H9 (cell line): ENCODE data around the gene DUSP10. TPM values are rescaled to one million over a fixed set of nuclear protein-coding genes. Genes with fewer than 3 reads are reported as not detected.

Source experiments
- DNase-seq: peaks from one replicate; pipeline ENCODE4 v3.0.0-alpha.2; 2017
- H2AFZ ChIP-seq: one replicate; pipeline ENCODE4 v1.6.1; 2013; ENCODE audit warnings: mild to moderate bottlenecking, low read length, control low read depth, moderate library complexity
- H2AK5ac ChIP-seq: 2 replicates; pipeline ENCODE4 v1.6.1; 2013; ENCODE audit warnings: low read length, control low read depth, mixed read lengths; ENCODE audit not compliant: insufficient read length
- H2BK120ac ChIP-seq: one replicate; pipeline ENCODE4 v1.6.1; 2013; ENCODE audit warnings: low read depth, mild to moderate bottlenecking, low read length, control low read depth, inconsistent platforms; ENCODE audit not compliant: poor library complexity, severe bottlenecking
- H2BK12ac ChIP-seq: 2 replicates; pipeline ENCODE4 v1.6.1; 2013; ENCODE audit warnings: low read length, control low read depth, mixed read lengths, low read depth; ENCODE audit not compliant: insufficient read length
- H2BK15ac ChIP-seq: 2 replicates; pipeline ENCODE4 v1.6.1; 2013; ENCODE audit warnings: low read depth, low read length, control low read depth
- H2BK20ac ChIP-seq: one replicate; pipeline ENCODE4 v1.6.1; 2013; ENCODE audit warnings: low read depth, mild to moderate bottlenecking, low read length, control low read depth, inconsistent platforms; ENCODE audit not compliant: poor library complexity, severe bottlenecking
- H2BK5ac ChIP-seq: 2 replicates; pipeline ENCODE4 v1.6.1; 2013; ENCODE audit warnings: low read length, control low read depth, mixed read lengths; ENCODE audit not compliant: insufficient read length
- H3K14ac ChIP-seq: 2 replicates; pipeline ENCODE4 v1.6.1; 2013; ENCODE audit warnings: low read length, control low read depth; ENCODE audit not compliant: insufficient read depth
- H3K18ac ChIP-seq: 2 replicates; pipeline ENCODE4 v1.6.1; 2013; ENCODE audit warnings: low read depth, mild to moderate bottlenecking, mixed read lengths, low read length, control low read depth; ENCODE audit not compliant: insufficient read length
- H3K23ac ChIP-seq: 2 replicates; pipeline ENCODE4 v1.6.1; 2013; ENCODE audit warnings: low read length, control low read depth, mixed read lengths, low read depth; ENCODE audit not compliant: insufficient read length
- H3K23me2 ChIP-seq: 2 replicates; pipeline ENCODE4 v1.6.1; 2013; ENCODE audit warnings: low read depth, mild to moderate bottlenecking, mixed read lengths, low read length, control low read depth; ENCODE audit not compliant: insufficient read length, poor library complexity, severe bottlenecking
- H3K27ac ChIP-seq: 2 replicates; pipeline ENCODE4 v1.5.1; 2013; ENCODE audit warnings: low read length, control low read depth, mixed read lengths, low read depth; ENCODE audit not compliant: insufficient read length
- H3K27me3 ChIP-seq: 2 replicates; pipeline ENCODE4 v1.6.1; 2013; ENCODE audit warnings: low read length, control low read depth, inconsistent platforms; ENCODE audit not compliant: insufficient read depth
- H3K4ac ChIP-seq: 2 replicates; pipeline ENCODE4 v1.6.1; 2013; ENCODE audit warnings: low read depth, mild to moderate bottlenecking, control low read depth, inconsistent platforms, low read length, moderate library complexity
- H3K4me1 ChIP-seq: 2 replicates; pipeline ENCODE4 v1.6.1; 2013; ENCODE audit warnings: low read length, control low read depth, inconsistent platforms; ENCODE audit not compliant: insufficient read depth
- H3K4me2 ChIP-seq: 2 replicates; pipeline ENCODE4 v1.6.1; 2013; ENCODE audit warnings: low read length, control low read depth, mixed read lengths; ENCODE audit not compliant: insufficient read length, insufficient read depth
- H3K56ac ChIP-seq: 2 replicates; pipeline ENCODE4 v1.6.1; 2013; ENCODE audit warnings: low read depth, mild to moderate bottlenecking, mixed read lengths, low read length, control low read depth; ENCODE audit not compliant: insufficient read length
- H3K79me1 ChIP-seq: 2 replicates; pipeline ENCODE4 v1.6.1; 2013; ENCODE audit warnings: low read depth, mild to moderate bottlenecking, moderate library complexity, low read length, control low read depth, inconsistent platforms; ENCODE audit not compliant: insufficient read depth, poor library complexity, severe bottlenecking
- H3K79me2 ChIP-seq: 2 replicates; pipeline ENCODE4 v1.6.1; 2013; ENCODE audit warnings: low read length, control low read depth, inconsistent platforms; ENCODE audit not compliant: insufficient read depth
- H3K9ac ChIP-seq: 2 replicates; pipeline ENCODE4 v1.6.1; 2013; ENCODE audit warnings: low read length, control low read depth, mixed read lengths; ENCODE audit not compliant: insufficient read length; ENCODE audit errors: extremely low read depth
- H3K9me3 ChIP-seq: one replicate; pipeline ENCODE4 v1.6.1; 2013; ENCODE audit warnings: low read depth, low read length, inconsistent platforms; ENCODE audit not compliant: control insufficient read depth
- H3T11ph ChIP-seq: one replicate; pipeline ENCODE4 v1.6.1; 2013; ENCODE audit warnings: mild to moderate bottlenecking, low read length, control low read depth, inconsistent platforms
- H4K20me1 ChIP-seq: one replicate; pipeline ENCODE4 v1.6.1; 2013; ENCODE audit not compliant: control insufficient read depth, insufficient read length, insufficient read depth
- H4K5ac ChIP-seq: 2 replicates; pipeline ENCODE4 v1.6.1; 2013; ENCODE audit warnings: low read depth, mild to moderate bottlenecking, mixed read lengths, low read length, control low read depth; ENCODE audit not compliant: insufficient read length
- H4K8ac ChIP-seq: replicated peaks from 2 replicates; pipeline ENCODE4 v1.6.1; 2013; ENCODE audit warnings: low read length, control low read depth, mixed read lengths, low read depth; ENCODE audit not compliant: insufficient read length
- H4K91ac ChIP-seq: 2 replicates; pipeline ENCODE4 v1.6.1; 2013; ENCODE audit warnings: low read depth, mild to moderate bottlenecking, moderate library complexity, mixed read lengths, low read length, control low read depth; ENCODE audit not compliant: insufficient read length
- H3K27ac Mint-ChIP-seq, 3 experiments: 2 replicates in 2 of 3; 3 replicates in 1 of 3; pipeline ENCODE4 v1.8.0; 2020 to 2021; ENCODE audit warnings: mixed read lengths in 3 of 3, mild to moderate bottlenecking in 1 of 3, moderate library complexity in 1 of 3
- H3K27me3 Mint-ChIP-seq: 2 replicates; pipeline ENCODE4 v1.8.0; 2021; ENCODE audit warnings: low read depth, mild to moderate bottlenecking, moderate library complexity, mixed read lengths
- H3K36me3 Mint-ChIP-seq, 3 experiments: 2 replicates in 2 of 3; 3 replicates in 1 of 3; pipeline ENCODE4 v1.8.0; 2020 to 2021; ENCODE audit warnings: low read depth in 3 of 3, mixed read lengths in 3 of 3; ENCODE audit not compliant: insufficient read depth in 1 of 3
- H3K4me1 Mint-ChIP-seq, 2 experiments: 2 replicates each; pipeline ENCODE4 v1.8.0; 2020; ENCODE audit warnings: mixed read lengths in 2 of 2
- H3K4me3 Mint-ChIP-seq, 2 experiments: 2 replicates in 1 of 2; 3 replicates in 1 of 2; pipeline ENCODE4 v1.8.0; 2020 to 2021; ENCODE audit warnings: mild to moderate bottlenecking in 2 of 2, mixed read lengths in 2 of 2, moderate library complexity in 1 of 2
- H3K9me3 Mint-ChIP-seq, 2 experiments: 2 replicates in 1 of 2; 3 replicates in 1 of 2; pipeline ENCODE4 v1.8.0; 2020; ENCODE audit warnings: mild to moderate bottlenecking in 2 of 2, mixed read lengths in 2 of 2, moderate library complexity in 1 of 2
- WGBS: extraction: QIAGEN DNeasy Blood & Tissue Kit; methylation state at CpG from one replicate; pipeline ENCODE4 v1.1.7; 2013; ENCODE audit warnings: missing lambda C conversion rate, low lambda C conversion rate, mixed read lengths; ENCODE audit not compliant: insufficient read length; ENCODE audit errors: extremely low coverage; 5-methylcytosine and 5-hydroxymethylcytosine counted together
- total RNA-seq: library from RNA; stranded (reverse); gene quantifications from 2 replicates; pipeline ENCODE4 v1.2.1, GENCODE V29; 2021
- TF ChIP-seq, protein P1 (sequence below): fragments of 200-600 bp; sonication (generic); conservative IDR thresholded peaks from 3 replicates; pipeline ENCODE4 v1.8.0; 2021; ENCODE audit warnings: antibody characterized with exemption, mild to moderate bottlenecking

Gene DUSP10
- total RNA-seq, 1 experiment from 2014 or later: 2.0 TPM

DNA sequence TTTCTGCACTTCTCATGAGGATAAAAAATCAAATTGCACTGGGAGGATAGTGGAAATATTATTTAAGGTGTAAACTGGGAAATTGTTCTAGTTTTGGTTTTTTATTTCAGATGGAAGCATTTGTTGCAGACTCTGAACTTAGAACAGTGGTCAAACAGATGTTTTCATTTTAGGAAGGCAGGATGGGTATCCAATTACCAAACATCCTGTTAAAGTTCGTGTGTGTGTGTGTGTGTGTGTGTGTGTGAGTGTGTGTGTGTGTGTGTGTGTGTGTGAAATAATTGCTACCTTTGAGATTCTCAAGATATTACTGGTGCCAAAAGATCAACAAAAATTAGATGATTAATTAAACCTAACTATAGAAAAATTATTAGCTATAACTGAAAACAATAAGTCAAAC, 24.3 kb upstream of the DUSP10 start:
- H2BK120ac ChIP-seq: no peak overlapping the region
- no peak overlapping the region for H2BK12ac ChIP-seq
- no peak overlapping the region for H3K56ac ChIP-seq
- H3K27ac ChIP-seq: no peak overlapping the region
- H4K8ac ChIP-seq: no peak overlapping the region
- H2BK15ac ChIP-seq: no peak overlapping the region
- no peak overlapping the region for H3T11ph ChIP-seq
- Mint-ChIP-seq H3K4me1 (no peaks in the 10 kb centered on the region), H3K27ac (no peak overlapping the region), H3K9me3 (no peaks in the 10 kb centered on the region), H3K27me3 (no peaks in the 10 kb centered on the region), H3K4me3 (no peak overlapping the region), H3K36me3 (no peaks in the 10 kb centered on the region)
- TF ChIP-seq, protein P1, sequence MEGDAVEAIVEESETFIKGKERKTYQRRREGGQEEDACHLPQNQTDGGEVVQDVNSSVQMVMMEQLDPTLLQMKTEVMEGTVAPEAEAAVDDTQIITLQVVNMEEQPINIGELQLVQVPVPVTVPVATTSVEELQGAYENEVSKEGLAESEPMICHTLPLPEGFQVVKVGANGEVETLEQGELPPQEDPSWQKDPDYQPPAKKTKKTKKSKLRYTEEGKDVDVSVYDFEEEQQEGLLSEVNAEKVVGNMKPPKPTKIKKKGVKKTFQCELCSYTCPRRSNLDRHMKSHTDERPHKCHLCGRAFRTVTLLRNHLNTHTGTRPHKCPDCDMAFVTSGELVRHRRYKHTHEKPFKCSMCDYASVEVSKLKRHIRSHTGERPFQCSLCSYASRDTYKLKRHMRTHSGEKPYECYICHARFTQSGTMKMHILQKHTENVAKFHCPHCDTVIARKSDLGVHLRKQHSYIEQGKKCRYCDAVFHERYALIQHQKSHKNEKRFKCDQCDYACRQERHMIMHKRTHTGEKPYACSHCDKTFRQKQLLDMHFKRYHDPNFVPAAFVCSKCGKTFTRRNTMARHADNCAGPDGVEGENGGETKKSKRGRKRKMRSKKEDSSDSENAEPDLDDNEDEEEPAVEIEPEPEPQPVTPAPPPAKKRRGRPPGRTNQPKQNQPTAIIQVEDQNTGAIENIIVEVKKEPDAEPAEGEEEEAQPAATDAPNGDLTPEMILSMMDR: no peak
- no peak overlapping the region for H2AK5ac ChIP-seq
- H4K20me1 ChIP-seq: no peaks in the 10 kb centered on the region
- DNase-seq: no peak
- H3K23ac ChIP-seq: no peak overlapping the region
- no peak overlapping the region for H4K5ac ChIP-seq
- no peaks in the 10 kb centered on the region for H3K79me2 ChIP-seq
- H4K91ac ChIP-seq: no peak overlapping the region
- no peak overlapping the region for H3K9ac ChIP-seq
- no peaks in the 10 kb centered on the region for H3K4me1 ChIP-seq
- no peak overlapping the region for H2BK5ac ChIP-seq
- H2BK20ac ChIP-seq: no peak overlapping the region
- WGBS: no CpG with 5 or more reads among the region's 1 CpG
- H3K23me2 ChIP-seq: no peaks in the 10 kb centered on the region
- H3K4me2 ChIP-seq: no peak overlapping the region
- no peak overlapping the region for H3K18ac ChIP-seq
- H3K27me3 ChIP-seq: no peaks in the 10 kb centered on the region
- no peaks in the 10 kb centered on the region for H3K9me3 ChIP-seq
- H2AFZ ChIP-seq: no peak overlapping the region
- H3K14ac ChIP-seq: no peak overlapping the region
- no peak overlapping the region for H3K4ac ChIP-seq
- H3K79me1 ChIP-seq: no peaks in the 10 kb centered on the region
